HEK293 (cell line): ENCODE data around the gene DZIP3.
"Not testable (repeated sequence)": the region's sequence is repeated elsewhere in the genome, so short reads cannot be mapped to it uniquely, and the experiment has no call there.

ENCODE experiments used
- CTCF ChIA-PET: fragments of 350-600 bp; formaldehyde crosslinking; extraction: SDS; loops from one replicate; lab custom pipeline; 2021; ENCODE audit warnings: antibody characterized with exemption; lab: Yijun Ruan, JAX
- POLR2A ChIA-PET: fragments of 300-600 bp; formaldehyde crosslinking; extraction: SDS; loops from one replicate; lab custom pipeline; 2020; ENCODE audit warnings: antibody characterized with exemption, inconsistent platforms; lab: Yijun Ruan, JAX
- H3K27ac ChIP-seq: fragments of 200-500 bp; sonication (Bioruptor generic); 2 replicates; pipeline ENCODE4 v1.5.1; 2014; ENCODE audit warnings: low read depth, low read length, control low read depth, inconsistent platforms; ENCODE audit errors: extremely low read depth
- H3K36me3 ChIP-seq, 2 experiments: fragments of 200-500 bp in 1 of 2; sonication (Bioruptor generic) in 1 of 2; 1 replicate in 1 of 2; 2 replicates in 1 of 2; pipeline ENCODE4 v1.5.1; 2014 to 2017; ENCODE audit warnings: inconsistent platforms in 2 of 2, low read length in 2 of 2; ENCODE audit not compliant: control insufficient read depth in 2 of 2, insufficient read depth in 1 of 2
- H3K4me1 ChIP-seq: fragments of 200-500 bp; sonication (Bioruptor generic); 2 replicates; pipeline ENCODE4 v1.5.1; 2014; ENCODE audit warnings: mild to moderate bottlenecking, low read length, inconsistent platforms; ENCODE audit not compliant: control insufficient read depth, insufficient read depth
- H3K4me3 ChIP-seq: 2 replicates; pipeline ENCODE4 v1.5.1; 2011; ENCODE audit warnings: low read depth, mild to moderate bottlenecking, control low read depth, low read length, moderate library complexity
- H3K9me3 ChIP-seq: fragments of 200-500 bp; sonication (Bioruptor generic); 2 replicates; pipeline ENCODE4 v1.5.1; 2014; ENCODE audit warnings: low read depth, low read length, inconsistent platforms; ENCODE audit not compliant: control insufficient read depth, insufficient read depth
- BCL11A ChIP-seq: fragments of 450-650 bp; formaldehyde crosslinking; IDR thresholded peaks from 2 replicates; pipeline ENCODE4 v1.5.1; 2016; ENCODE audit warnings: low read depth, missing biosample characterization, missing genetic modification characterization
- BCL11B ChIP-seq: fragments of 450-650 bp; formaldehyde crosslinking; IDR thresholded peaks from 2 replicates; pipeline ENCODE4 v1.5.1; 2016; ENCODE audit warnings: low read depth, missing biosample characterization, missing genetic modification characterization
- RBAK ChIP-seq: fragments of 450-650 bp; formaldehyde crosslinking; IDR thresholded peaks from 2 replicates; pipeline ENCODE4 v1.5.1; 2016; ENCODE audit warnings: missing biosample characterization, missing genetic modification characterization
- YY2 ChIP-seq: fragments of 450-650 bp; formaldehyde crosslinking; IDR thresholded peaks from 2 replicates; pipeline ENCODE4 v1.5.1; 2016; ENCODE audit warnings: missing biosample characterization, missing genetic modification characterization
- ZBTB8A ChIP-seq: fragments of 450-650 bp; formaldehyde crosslinking; IDR thresholded peaks from 2 replicates; pipeline ENCODE4 v1.5.1; 2016; ENCODE audit warnings: missing biosample characterization, missing genetic modification characterization
- ZNF10 ChIP-seq: fragments of 450-650 bp; formaldehyde crosslinking; IDR thresholded peaks from 2 replicates; pipeline ENCODE4 v1.5.1; 2017; ENCODE audit warnings: missing biosample characterization, missing genetic modification characterization
- ZNF112 ChIP-seq: fragments of 450-650 bp; formaldehyde crosslinking; IDR thresholded peaks from 2 replicates; pipeline ENCODE4 v1.5.0; 2017; ENCODE audit warnings: missing biosample characterization, missing genetic modification characterization
- ZNF146 ChIP-seq: fragments of 450-650 bp; formaldehyde crosslinking; IDR thresholded peaks from 2 replicates; pipeline ENCODE4 v1.5.1; 2016; ENCODE audit warnings: missing biosample characterization, missing genetic modification characterization
- ZNF211 ChIP-seq: fragments of 450-650 bp; formaldehyde crosslinking; IDR thresholded peaks from 2 replicates; pipeline ENCODE4 v1.5.1; 2016; ENCODE audit warnings: low read depth, missing biosample characterization, missing genetic modification characterization
- ZNF423 ChIP-seq: fragments of 450-650 bp; formaldehyde crosslinking; IDR thresholded peaks from 2 replicates; pipeline ENCODE4 v1.5.1; 2016; ENCODE audit warnings: missing biosample characterization, missing genetic modification characterization
- ZNF501 ChIP-seq: fragments of 450-650 bp; formaldehyde crosslinking; IDR thresholded peaks from 2 replicates; pipeline ENCODE4 v1.5.1; 2016; ENCODE audit warnings: missing biosample characterization, missing genetic modification characterization
- ZNF600 ChIP-seq: fragments of 450-650 bp; formaldehyde crosslinking; IDR thresholded peaks from 2 replicates; pipeline ENCODE4 v1.5.1; 2016; ENCODE audit warnings: missing biosample characterization, missing genetic modification characterization
- ZNF610 ChIP-seq: fragments of 450-650 bp; formaldehyde crosslinking; IDR thresholded peaks from 2 replicates; pipeline ENCODE4 v1.5.1; 2016; ENCODE audit warnings: missing biosample characterization, missing genetic modification characterization, borderline replicate concordance
- ZNF623 ChIP-seq: fragments of 450-650 bp; formaldehyde crosslinking; IDR thresholded peaks from 2 replicates; pipeline ENCODE4 v1.5.1; 2016; ENCODE audit warnings: missing biosample characterization, missing genetic modification characterization
- ZNF624 ChIP-seq: fragments of 450-650 bp; formaldehyde crosslinking; IDR thresholded peaks from 2 replicates; pipeline ENCODE4 v1.5.1; 2017; ENCODE audit warnings: missing biosample characterization, missing genetic modification characterization
- ZNF626 ChIP-seq: fragments of 450-650 bp; sonication (Bioruptor Pico); formaldehyde crosslinking; IDR thresholded peaks from 2 replicates; pipeline ENCODE4 v1.5.1; 2018; ENCODE audit warnings: missing biosample characterization, missing genetic modification characterization, inconsistent platforms
- ZNF670 ChIP-seq: fragments of 450-650 bp; formaldehyde crosslinking; IDR thresholded peaks from 2 replicates; pipeline ENCODE4 v1.5.1; 2016; ENCODE audit warnings: missing biosample characterization, missing genetic modification characterization, low read depth
- ZNF843 ChIP-seq: fragments of 450-650 bp; formaldehyde crosslinking; IDR thresholded peaks from 2 replicates; pipeline ENCODE4 v1.5.1; 2016; ENCODE audit warnings: missing biosample characterization, missing genetic modification characterization
- TF ChIP-seq, protein P1 (sequence below): fragments of 450-650 bp; formaldehyde crosslinking; IDR thresholded peaks from 2 replicates; pipeline ENCODE4 v1.5.1; 2016; ENCODE audit warnings: missing biosample characterization, missing genetic modification characterization

The DZIP3 gene

DNA sequence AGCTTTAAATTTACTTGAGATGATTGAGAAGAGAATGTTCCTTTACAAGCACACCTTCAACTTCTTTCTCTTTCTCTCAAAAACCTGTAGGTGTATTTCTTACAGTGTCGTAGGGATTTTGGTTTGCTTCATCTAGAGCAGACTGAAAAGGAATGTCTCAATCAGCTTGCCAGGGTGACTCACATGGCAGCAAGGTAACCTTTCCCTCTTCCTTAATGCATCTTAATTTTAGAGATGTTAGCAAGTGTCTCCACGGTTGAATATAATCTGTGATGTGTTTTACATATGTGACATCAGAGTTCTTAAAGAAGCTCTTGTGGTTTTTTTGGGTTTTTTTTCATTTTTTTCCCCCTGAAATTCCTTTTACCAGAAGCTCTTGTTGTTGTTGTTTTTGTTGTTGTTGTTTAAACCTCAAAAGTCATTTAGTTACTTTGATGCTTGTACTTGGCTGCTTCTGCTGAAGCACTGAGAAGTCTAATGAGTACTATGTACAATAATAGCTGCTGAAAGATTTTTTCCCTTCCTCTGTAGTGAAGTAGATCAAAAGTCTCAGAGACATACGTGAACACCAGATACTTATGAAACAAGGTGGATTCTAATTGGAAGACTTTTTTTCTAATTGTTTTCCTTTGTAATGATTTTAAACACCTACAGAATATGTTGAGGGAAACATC, 84.6 kb downstream of the DZIP3 start:
- TF ChIP-seq ZNF146 (tag by site-specific recombination) (no peak), ZNF670 (tag by site-specific recombination) (no peak), ZNF843 (no peak), ZNF600 (tag by site-specific recombination) (no peak), BCL11A (tag by site-specific recombination) (no peak), ZNF211 (tag by site-specific recombination) (no peak), ZNF10 (no peak), BCL11B (tag by site-specific recombination) (no peak), ZNF626 (tag by site-specific recombination) (no peak), ZNF423 (tag by site-specific recombination) (no peak), ZBTB8A (no peak), ZNF623 (tag by site-specific recombination) (no peak), RBAK (tag by site-specific recombination) (no peak), ZNF112 (tag by site-specific recombination) (no peak)
- TF ChIP-seq, protein P1, sequence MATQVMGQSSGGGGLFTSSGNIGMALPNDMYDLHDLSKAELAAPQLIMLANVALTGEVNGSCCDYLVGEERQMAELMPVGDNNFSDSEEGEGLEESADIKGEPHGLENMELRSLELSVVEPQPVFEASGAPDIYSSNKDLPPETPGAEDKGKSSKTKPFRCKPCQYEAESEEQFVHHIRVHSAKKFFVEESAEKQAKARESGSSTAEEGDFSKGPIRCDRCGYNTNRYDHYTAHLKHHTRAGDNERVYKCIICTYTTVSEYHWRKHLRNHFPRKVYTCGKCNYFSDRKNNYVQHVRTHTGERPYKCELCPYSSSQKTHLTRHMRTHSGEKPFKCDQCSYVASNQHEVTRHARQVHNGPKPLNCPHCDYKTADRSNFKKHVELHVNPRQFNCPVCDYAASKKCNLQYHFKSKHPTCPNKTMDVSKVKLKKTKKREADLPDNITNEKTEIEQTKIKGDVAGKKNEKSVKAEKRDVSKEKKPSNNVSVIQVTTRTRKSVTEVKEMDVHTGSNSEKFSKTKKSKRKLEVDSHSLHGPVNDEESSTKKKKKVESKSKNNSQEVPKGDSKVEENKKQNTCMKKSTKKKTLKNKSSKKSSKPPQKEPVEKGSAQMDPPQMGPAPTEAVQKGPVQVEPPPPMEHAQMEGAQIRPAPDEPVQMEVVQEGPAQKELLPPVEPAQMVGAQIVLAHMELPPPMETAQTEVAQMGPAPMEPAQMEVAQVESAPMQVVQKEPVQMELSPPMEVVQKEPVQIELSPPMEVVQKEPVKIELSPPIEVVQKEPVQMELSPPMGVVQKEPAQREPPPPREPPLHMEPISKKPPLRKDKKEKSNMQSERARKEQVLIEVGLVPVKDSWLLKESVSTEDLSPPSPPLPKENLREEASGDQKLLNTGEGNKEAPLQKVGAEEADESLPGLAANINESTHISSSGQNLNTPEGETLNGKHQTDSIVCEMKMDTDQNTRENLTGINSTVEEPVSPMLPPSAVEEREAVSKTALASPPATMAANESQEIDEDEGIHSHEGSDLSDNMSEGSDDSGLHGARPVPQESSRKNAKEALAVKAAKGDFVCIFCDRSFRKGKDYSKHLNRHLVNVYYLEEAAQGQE: no peak
- H3K4me1 ChIP-seq: no peaks in the 10 kb centered on the region
- H3K27ac ChIP-seq: no peak overlapping the region
- ChIA-PET CTCF (interaction anchor here (1.2 kb wide), 2 partner anchors 8 to 11 kb away, joined by 3 to 5 read pairs; no protein-coding TSS in a partner anchor), POLR2A (no interaction called here)
- peaks cover 0 to 56% of the 10 kb centered on the region in 2 experiments; a peak in 1 of 3 replicates for H3K36me3 ChIP-seq
- H3K9me3 ChIP-seq: no peaks in the 10 kb centered on the region
- no peak overlapping the region for H3K4me3 ChIP-seq

DNA sequence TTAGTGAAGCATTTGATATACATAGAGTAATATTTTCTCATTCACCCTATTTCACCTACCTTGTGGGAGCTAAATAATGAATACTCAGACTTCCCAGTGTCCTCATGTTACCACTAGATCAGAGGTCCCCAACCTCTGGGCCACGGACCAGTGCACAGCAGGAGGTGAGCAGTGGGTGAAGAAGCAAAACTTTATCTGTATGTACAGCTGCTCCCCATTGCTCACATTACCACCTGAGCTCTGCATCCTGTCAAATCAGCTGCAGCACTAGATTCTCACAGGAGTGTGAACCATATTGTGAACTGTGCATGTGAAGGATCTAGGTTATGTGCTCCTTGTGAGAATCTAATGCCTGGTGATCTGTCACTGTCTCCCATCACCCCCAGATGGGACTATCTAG, 88.3 kb downstream of the DZIP3 start:
- H3K4me1 ChIP-seq: no peaks in the 10 kb centered on the region
- no peak overlapping the region for H3K27ac ChIP-seq
- H3K36me3 ChIP-seq: peaks cover 0 to 35% of the 10 kb centered on the region in 2 experiments; a peak in 1 of 3 replicates
- ChIA-PET POLR2A (no interaction called here), CTCF (interaction anchor here (0.6 to 0.8 kb wide), 2 partner anchors 15 to 177 kb away, joined by 3 read pairs; no protein-coding TSS in a partner anchor)
- TF ChIP-seq YY2 (no peak), ZNF501 (tag by site-specific recombination) (no peak), ZNF610 (tag by site-specific recombination) (peak; percentile 75; the same call in 1 of the 2 replicates), ZNF624 (tag by site-specific recombination) (no peak)
- no peak overlapping the region for H3K4me3 ChIP-seq
- no peaks in the 10 kb centered on the region for H3K9me3 ChIP-seq

DNA sequence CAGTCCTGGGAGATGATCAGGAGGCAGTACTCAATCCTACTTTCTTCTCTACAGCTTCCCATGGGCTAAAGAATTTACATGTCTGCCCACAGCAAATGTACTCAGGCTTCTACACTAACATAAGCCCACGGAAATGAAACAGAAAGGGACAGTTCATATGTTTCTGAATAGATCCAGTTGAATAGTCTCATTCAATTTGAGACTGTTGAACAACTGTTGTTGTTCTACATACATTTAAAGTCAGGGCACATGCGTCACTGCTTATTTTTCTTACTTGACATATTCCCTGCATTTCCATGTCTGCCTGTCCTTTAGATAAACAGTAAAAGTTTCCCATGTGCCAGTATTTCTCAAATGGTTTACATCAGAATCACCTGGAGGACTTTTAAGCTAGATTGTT, 102.8 kb downstream of the DZIP3 start:
- POLR2A ChIA-PET, CTCF ChIA-PET, H3K4me1 ChIP-seq, H3K4me3 ChIP-seq, H3K27ac ChIP-seq, H3K9me3 ChIP-seq: not testable (repeated sequence)
- peaks cover 0 to 66% of the 10 kb centered on the region in 2 experiments; a peak in 2 of 3 replicates for H3K36me3 ChIP-seq
